HepG2 (cell line): ENCODE measurements around the gene IGIP. TPM values are rescaled to one million over a fixed set of nuclear protein-coding genes. Genes with fewer than 3 reads are reported as not detected.

Source experiments
- ATAC-seq: fragments of 200-7000 bp; cut with Tn5 transposase; 3 replicates; pipeline ENCODE4 v1.9.1; 2020; ENCODE audit warnings: mild to moderate bottlenecking, moderate library complexity
- BruUV-seq: library from RNA; stranded (reverse); fragments of 400-500 nt; replicated peaks from 2 replicates; lab custom pipeline; 2021; lab: Mats Ljungman, UMichigan
- CTCF ChIA-PET: fragments of 300-600 bp; formaldehyde crosslinking; extraction: SDS; loops from one replicate; lab custom pipeline; 2021; ENCODE audit warnings: low total read pairs, inconsistent platforms, low intra/inter-chr PET ratio; lab: Yijun Ruan, JAX
- POLR2A ChIA-PET: fragments of 350-600 bp; sonication (Branson Sonifier 250); formaldehyde crosslinking; loops from one replicate; lab custom pipeline; 2020; ENCODE audit warnings: antibody characterized with exemption, inconsistent platforms; lab: Yijun Ruan, JAX
- DNase-seq: peaks from one replicate; pipeline ENCODE4 v3.0.0-alpha.2; 2015; ENCODE audit warnings: low spot score
- FAIRE-seq: peaks from 3 replicates; lab custom pipeline; 2011; peaks lifted over from hg19 to GRCh38; lab: Jason Lieb, UNC
- H2AFZ ChIP-seq: one replicate; pipeline ENCODE4 v1.6.1; 2011; ENCODE audit warnings: low read length, inconsistent platforms
- H3K27ac ChIP-seq: fragments of 300-600 bp; 3 replicates; pipeline ENCODE4 v1.8.0; 2011; ENCODE audit warnings: mixed run types, mild to moderate bottlenecking, mixed read lengths, low read length, inconsistent platforms; ENCODE audit not compliant: insufficient read depth; ENCODE audit errors: extremely low read length
- H3K27me3 ChIP-seq, 2 experiments: fragments of 200-600 bp in 1 of 2; 2 replicates in 1 of 2; 3 replicates in 1 of 2; pipeline versions ENCODE4 v1.6.0 to v1.8.0; 2011; ENCODE audit warnings: low read length in 2 of 2, mild to moderate bottlenecking in 2 of 2, moderate library complexity in 2 of 2, inconsistent platforms in 1 of 2; ENCODE audit not compliant: insufficient read depth in 2 of 2, control insufficient read depth in 1 of 2
- H3K36me3 ChIP-seq, 2 experiments: fragments of 200-600 bp in 1 of 2; replicated peaks in 1 of 2; 2 replicates in 1 of 2; 3 replicates in 1 of 2; pipeline versions ENCODE4 v1.5.1 to v1.8.0; 2011; ENCODE audit warnings: low read length in 2 of 2, inconsistent platforms in 1 of 2; ENCODE audit not compliant: insufficient read depth in 2 of 2, control insufficient read depth in 1 of 2
- H3K4me1 ChIP-seq: 2 replicates; pipeline ENCODE4 v1.5.1; 2012; ENCODE audit warnings: low read length, inconsistent platforms; ENCODE audit not compliant: insufficient read depth
- H3K4me2 ChIP-seq: 2 replicates; pipeline ENCODE4 v1.6.0; 2011; ENCODE audit warnings: low read depth, low read length, inconsistent platforms
- H3K4me3 ChIP-seq, 3 experiments: fragments of 200-600 bp in 1 of 3; sonication (generic), shearing (Covaris generic) in 1 of 3; replicated peaks in 1 of 3; 2 replicates each; pipeline ENCODE4 v1.5.1; 2011 to 2016; ENCODE audit warnings: low read length in 3 of 3, inconsistent platforms in 2 of 3, low read depth in 2 of 3, mild to moderate bottlenecking in 2 of 3, control low read depth in 1 of 3, mixed read lengths in 1 of 3; ENCODE audit not compliant: insufficient read depth in 1 of 3
- H3K79me2 ChIP-seq: one replicate; pipeline ENCODE4 v1.6.1; 2011; ENCODE audit warnings: low read length, inconsistent platforms; ENCODE audit not compliant: insufficient read depth
- H3K9ac ChIP-seq: 2 replicates; pipeline ENCODE4 v1.6.0; 2011; ENCODE audit warnings: mild to moderate bottlenecking, low read depth, low read length, inconsistent platforms; ENCODE audit not compliant: insufficient read depth
- H3K9me3 ChIP-seq: 2 replicates; pipeline ENCODE4 v1.5.1; 2012; ENCODE audit warnings: mild to moderate bottlenecking, low read length
- H4K20me1 ChIP-seq: 2 replicates; pipeline ENCODE4 v1.6.0; 2011; ENCODE audit warnings: inconsistent platforms, mild to moderate bottlenecking, low read length, moderate library complexity; ENCODE audit not compliant: insufficient read depth
- BHLHE40 ChIP-seq: IDR thresholded peaks from 2 replicates; pipeline ENCODE4 v1.6.1; 2011; ENCODE audit warnings: low read length, improper control_type of control experiment
- BRF2 ChIP-seq: sonication (generic); formaldehyde crosslinking; IDR thresholded peaks from 2 replicates; pipeline ENCODE4 v1.8.1; 2022; ENCODE audit warnings: mild to moderate bottlenecking, missing genetic modification reagents
- NFYB ChIP-seq: sonication (generic); formaldehyde crosslinking; IDR thresholded peaks from 2 replicates; pipeline ENCODE4 v1.4.0; 2020; ENCODE audit warnings: missing genetic modification reagents
- ZNF292 ChIP-seq: sonication (generic); formaldehyde crosslinking; IDR thresholded peaks from 2 replicates; pipeline ENCODE4 v1.8.1; 2022; ENCODE audit warnings: mild to moderate bottlenecking, low read depth, missing genetic modification reagents, borderline replicate concordance
- ZNF484 ChIP-seq: sonication (generic); formaldehyde crosslinking; IDR thresholded peaks from 2 replicates; pipeline ENCODE4 v1.5.1; 2020; ENCODE audit warnings: mild to moderate bottlenecking, low read depth, missing genetic modification reagents, borderline replicate concordance
- WGBS: methylation state at CpG from one replicate; pipeline ENCODE4 v1.1.6; 2017; ENCODE audit warnings: low lambda C conversion rate; 5-methylcytosine and 5-hydroxymethylcytosine counted together
- in situ Hi-C: cut with HindIII; loops from 2 replicates; pipeline ENCODE4 v1.10.0; 2017; ENCODE audit warnings: low pct_unique_long_range_greater_than_20kb; ENCODE audit not compliant: extremely low pct_ligation_motif_present
- intact Hi-C: fragments of 100-400 bp; cut with micrococcal nuclease; formaldehyde crosslinking; loops from one replicate; pipeline ENCODE4 v1.10.0; 2022; ENCODE audit not compliant: unreplicated experiment
- polyA plus RNA-seq, 8 experiments: library from polyadenylated mRNA; depleted of rRNA in 3 of 8; stranded (reverse) in 7 of 8; unstranded in 1 of 8; fragments of >200 nt; fragmentation: Illumina TruSeq in 4 of 8; extraction: Trizol in 4 of 8; gene quantifications; 2 replicates each; pipeline versions ENCODE4 v1.2.1 to v1.2.3, GENCODE V29; 2011 to 2016; ENCODE audit warnings: low read depth in 4 of 8, missing spikeins in 1 of 8, mixed read lengths in 1 of 8; ENCODE audit not compliant: insufficient read depth in 1 of 8
- total RNA-seq, 5 experiments: library from RNA; depleted of rRNA; stranded (reverse); fragments of >200 nt; fragmentation: Illumina TruSeq; extraction: Trizol; gene quantifications; 2 replicates each; pipeline ENCODE4 v1.2.3, GENCODE V29; 2016; ENCODE audit warnings: low read depth in 1 of 5

IGIP gene
- total and polyA plus RNA-seq, 2 of the 13 experiments (the other 11 are each of a cell fraction or from before 2014, with no cell fraction given): 1.7 to 2.1 TPM

DNA sequence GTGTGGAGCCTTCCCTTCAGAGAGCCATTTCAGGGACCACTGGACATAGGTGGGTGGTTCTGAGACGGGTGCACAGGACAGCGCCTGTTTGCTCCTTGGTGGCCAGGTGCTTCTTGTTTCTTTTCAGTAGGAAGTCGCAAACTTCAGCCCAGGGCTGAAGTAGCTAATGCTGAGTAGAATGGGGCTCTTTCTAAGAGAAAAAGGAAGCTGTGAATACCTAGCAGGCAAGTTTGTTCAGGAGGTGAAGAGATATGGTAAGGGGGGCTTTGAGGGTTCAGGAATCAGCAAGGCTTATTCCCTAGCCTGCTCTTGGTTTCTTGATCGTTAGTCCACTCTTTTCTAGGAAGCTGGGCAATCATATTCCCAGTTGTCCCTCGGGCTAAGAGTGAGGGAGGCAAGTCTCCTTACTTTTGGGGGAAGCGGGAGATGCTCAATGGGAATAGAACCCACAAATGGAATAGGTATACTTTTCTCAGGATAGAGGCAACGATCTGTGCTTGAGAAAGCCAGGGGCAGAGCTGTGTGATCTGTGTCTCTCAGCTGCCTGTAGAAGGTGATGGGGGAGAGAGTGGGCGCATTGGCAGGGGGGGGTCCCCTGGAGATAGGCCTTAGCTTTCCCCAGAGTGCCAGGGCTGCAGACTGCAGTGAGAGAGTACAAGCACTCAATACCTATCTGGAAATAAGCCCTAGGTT, 13.7 kb upstream of the IGIP start:
- TF ChIP-seq ZNF484 (CRISPR knock-in tag) (no peak), NFYB (CRISPR knock-in tag) (no peak), BRF2 (CRISPR knock-in tag) (no peak)
- no peak for FAIRE-seq
- POLR2A ChIA-PET: interaction anchor here (0.8 kb wide), 1 partner anchor 10 kb away, joined by 5 read pairs; no protein-coding TSS in a partner anchor

GRCh38 chr5:140112685-140113179, 13.0 kb upstream of the IGIP start:
- no peak for FAIRE-seq
- in situ Hi-C loops (no loop called here), intact Hi-C loops (loop anchor here (5.0 kb wide), 1 partner anchor 35 kb away; no protein-coding TSS in a partner anchor)
- POLR2A ChIA-PET: interaction anchor here (0.8 kb wide), 1 partner anchor 9 kb away, joined by 5 read pairs; no protein-coding TSS in a partner anchor
- DNase-seq: no peak
- Histone ChIP-seq H3K4me1 (peaks cover 63% of the 10 kb centered on the region), H3K27me3 (no peaks in the 10 kb centered on the region; a peak in 1 of 5 replicates), H3K9me3 (no peaks in the 10 kb centered on the region), H3K36me3 (no peaks in the 10 kb centered on the region), H3K4me3 (peak overlapping the region; percentile 86 to 92 (median 89); a peak in 5 of 6 replicates), H3K9ac (peak overlapping the region; percentile 86), H4K20me1 (peaks cover 24% of the 10 kb centered on the region), H2AFZ (no peak overlapping the region), H3K4me2 (peak overlapping the region; percentile 98), H3K27ac (no peak overlapping the region), H3K79me2 (peaks cover 80% of the 10 kb centered on the region)
- CTCF ChIA-PET: interaction anchor here (1.1 kb wide), 1 partner anchor 31 kb away, joined by 3 read pairs; no protein-coding TSS in a partner anchor
- no peak for ATAC-seq
- 16% methylated on average over 9 of the region's 13 CpGs for WGBS
- no TSS peak for BruUV-seq
- TF ChIP-seq ZNF292 (CRISPR knock-in tag) (0 out of 2 replicates have a peak, but pooled peaks have one; percentile 1), BHLHE40 (no peak)

More for the DNA sequence above, 13.7 kb upstream of the IGIP start:
- Histone ChIP-seq H3K79me2 (peaks cover 73% of the 10 kb centered on the region), H3K4me1 (peaks cover 57% of the 10 kb centered on the region), H3K4me3 (0 out of 6 replicates have a peak overlapping the region, but pooled peaks of 1 of the 3 experiments have one; percentile 92), H2AFZ (no peak overlapping the region), H4K20me1 (peaks cover 20% of the 10 kb centered on the region), H3K27me3 (no peaks in the 10 kb centered on the region; a peak in 1 of 5 replicates), H3K36me3 (no peaks in the 10 kb centered on the region), H3K9ac (no peak overlapping the region), H3K4me2 (peak overlapping the region; percentile 98), H3K27ac (no peak overlapping the region), H3K9me3 (no peaks in the 10 kb centered on the region)
- DNase-seq (no peak), ATAC-seq (no peak)
- no TSS peak for BruUV-seq
- WGBS: 70% methylated on average over 8 of the region's 8 CpGs
- intact Hi-C loops: loop anchor here (5.0 kb wide), 1 partner anchor 35 kb away; no protein-coding TSS in a partner anchor
- in situ Hi-C loops: no loop called here
- CTCF ChIA-PET: no interaction called here
